GM18907 (cell line): Measurements from ENCODE around the gene PPP2R5C.

Experiments used
- ATAC-seq: cut with Tn5 transposase; IDR thresholded peaks from one replicate; pipeline ENCODE4 v1.9.1; 2021; ENCODE audit warnings: mild to moderate bottlenecking, moderate library complexity; ENCODE audit not compliant: unreplicated experiment

PPP2R5C gene

DNA sequence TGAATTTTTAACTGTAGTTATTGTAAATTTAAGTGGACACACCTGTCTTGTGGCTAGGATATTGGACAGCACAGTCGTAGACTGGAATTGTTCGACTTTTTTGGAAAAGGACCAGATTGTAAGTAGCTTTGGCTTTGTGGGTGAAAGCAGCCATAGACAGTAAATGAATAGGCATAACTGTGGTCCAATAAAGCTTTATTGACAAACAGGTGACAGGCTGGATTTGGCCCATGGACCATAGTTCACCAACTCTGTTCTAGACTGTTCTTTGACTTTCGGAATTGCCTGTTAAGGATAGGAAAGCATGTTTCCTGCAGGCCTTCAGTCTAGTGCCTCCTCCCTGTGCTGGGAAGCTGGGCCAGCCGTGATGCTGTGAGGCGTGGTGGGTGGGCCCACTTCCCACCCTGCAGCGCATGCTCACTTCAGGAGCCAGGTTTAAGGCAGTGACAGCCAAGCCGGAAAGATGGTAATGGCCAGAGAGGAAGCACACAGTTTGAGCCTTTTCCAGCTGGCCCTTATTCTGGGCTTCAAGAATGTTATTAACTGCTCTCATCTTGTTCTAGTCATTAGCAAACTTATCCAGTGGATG lies 51.8 kb downstream of the PPP2R5C start:
- ATAC-seq, result no peak

GRCh38 chr14:101813833-101814232 lies 52.3 kb downstream of the PPP2R5C start:
- no peak for ATAC-seq

- ATAC-seq, result no peak
These were observed 53.4 kb downstream of the PPP2R5C start for GRCh38 chr14:101814934-101815333.

- ATAC-seq, result no peak
These were observed 54.5 kb downstream of the PPP2R5C start for GRCh38 chr14:101815994-101816393.

GRCh38 chr14:101817501-101818001 lies 56.0 kb downstream of the PPP2R5C start:
- no peak for ATAC-seq

- ATAC-seq, result no peak
These were observed 57.9 kb downstream of the PPP2R5C start for GRCh38 chr14:101819251-101819990.

DNA sequence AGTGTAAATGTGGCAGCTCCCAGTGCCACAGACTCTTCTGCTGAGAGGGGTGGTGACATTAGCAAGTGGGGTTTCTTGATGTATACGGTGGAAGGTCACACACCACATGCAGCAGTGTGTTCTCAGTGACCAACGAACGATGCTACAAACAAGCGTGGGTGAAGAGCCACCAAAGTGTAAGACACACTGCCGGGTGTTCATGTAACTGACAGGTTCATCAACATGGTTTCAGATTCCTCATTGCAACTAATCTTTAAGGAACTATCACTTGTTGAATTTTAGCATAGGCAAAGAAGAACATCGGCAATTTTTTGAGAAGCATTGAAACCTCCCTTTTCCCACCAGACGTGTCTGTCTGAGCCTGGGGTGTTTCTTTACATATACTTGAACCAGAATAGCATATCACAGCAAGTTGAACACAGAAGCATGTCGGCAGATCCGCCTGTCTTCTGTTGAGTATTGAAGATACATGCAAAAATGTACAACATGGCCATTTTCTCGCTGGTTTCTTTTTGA lies 58.8 kb downstream of the PPP2R5C start:
- ATAC-seq, result no peak

- no peak for ATAC-seq
These were observed 60.0 kb downstream of the PPP2R5C start for GRCh38 chr14:101821528-101821927.

- no peak for ATAC-seq
These were observed 61.6 kb downstream of the PPP2R5C start for GRCh38 chr14:101823066-101823465.

GRCh38 chr14:101823511-101824120 lies 62.1 kb downstream of the PPP2R5C start:
- ATAC-seq, result peak; percentile 42

- ATAC-seq, result no peak
These were observed 62.8 kb downstream of the PPP2R5C start for GRCh38 chr14:101824339-101824727.

DNA sequence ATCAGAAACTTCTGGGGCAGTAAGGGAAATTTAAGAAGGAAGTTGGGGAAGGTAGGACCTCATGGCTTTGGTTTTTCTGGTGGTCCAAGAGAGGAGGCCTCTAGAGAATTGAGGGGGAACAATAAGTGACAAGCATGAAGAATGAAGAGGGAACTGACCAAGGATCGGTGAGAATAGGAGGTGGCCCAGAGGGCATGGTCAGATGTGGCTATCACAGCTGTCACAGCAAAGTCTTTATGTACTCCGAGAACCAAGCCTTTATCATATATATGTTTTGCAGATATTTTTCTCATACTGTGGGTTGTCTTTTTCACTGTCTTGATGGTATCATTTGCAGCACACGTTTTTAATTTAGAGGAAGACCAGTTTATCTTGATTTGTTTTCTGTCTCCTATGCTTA lies 64.3 kb downstream of the PPP2R5C start:
- ATAC-seq, result no peak

- ATAC-seq, result no peak
These were observed 64.8 kb downstream of the PPP2R5C start for GRCh38 chr14:101826351-101826750.

DNA sequence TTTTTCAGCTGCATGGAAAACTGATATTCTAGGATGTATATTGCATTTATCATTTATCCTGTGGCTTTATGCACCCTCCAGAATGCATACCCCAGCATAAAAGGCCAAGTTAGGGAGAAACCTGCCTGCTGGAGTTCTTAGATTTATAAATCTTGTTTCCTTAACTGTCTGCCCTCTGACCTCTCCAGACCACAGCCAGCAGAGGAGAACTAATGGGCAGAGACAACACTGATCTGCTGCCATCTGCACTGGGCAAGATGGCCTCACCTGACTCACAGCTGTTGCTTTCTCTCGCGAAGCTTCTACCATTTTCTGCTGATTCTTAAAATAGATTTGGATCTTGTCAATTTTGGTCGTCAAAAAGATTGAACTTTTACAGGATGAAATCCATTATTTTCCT lies 65.8 kb downstream of the PPP2R5C start:
- ATAC-seq, result no peak

DNA sequence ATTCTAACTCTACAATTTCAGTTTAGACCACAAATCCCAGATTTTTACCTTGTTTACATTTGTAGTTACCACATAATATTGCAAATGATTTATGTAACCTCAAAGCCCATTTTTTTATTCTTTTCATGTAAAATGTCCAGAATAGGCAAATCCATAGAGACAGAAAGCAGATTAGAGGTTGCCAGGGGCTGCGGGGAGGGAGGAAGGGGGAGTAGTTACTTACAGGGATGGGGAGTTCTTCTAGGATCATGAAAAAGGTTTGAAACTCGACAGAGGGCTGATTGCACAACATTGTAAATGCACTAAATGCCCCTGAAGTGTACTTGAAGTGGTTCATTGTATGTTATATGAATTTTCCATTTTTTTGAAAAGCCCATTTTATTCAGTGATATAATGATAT lies 66.5 kb downstream of the PPP2R5C start:
- ATAC-seq, result no peak

GRCh38 chr14:101830271-101830670 lies 68.8 kb downstream of the PPP2R5C start:
- ATAC-seq, result no peak

GRCh38 chr14:101833045-101833444 lies 71.5 kb downstream of the PPP2R5C start:
- ATAC-seq, result no peak

DNA sequence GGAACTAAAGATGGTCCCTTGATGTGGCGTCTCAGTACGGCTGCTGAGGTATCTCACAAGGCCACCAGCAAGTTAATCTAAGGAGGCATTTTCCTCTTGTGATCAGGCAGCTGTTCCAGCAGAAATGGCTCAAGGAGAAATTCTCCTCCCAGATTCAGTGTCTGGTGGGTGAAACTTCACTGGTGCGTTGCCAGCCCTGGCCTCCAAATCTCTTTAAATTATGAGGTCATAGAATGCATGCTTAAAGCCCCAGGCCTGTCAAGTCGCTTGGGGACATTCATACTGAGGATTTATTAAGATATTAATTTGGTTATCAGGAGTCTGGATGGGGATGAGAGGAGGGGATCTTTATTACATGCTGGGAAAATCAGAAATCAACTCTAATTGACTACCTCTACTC lies 72.9 kb downstream of the PPP2R5C start:
- ATAC-seq, result no peak

DNA sequence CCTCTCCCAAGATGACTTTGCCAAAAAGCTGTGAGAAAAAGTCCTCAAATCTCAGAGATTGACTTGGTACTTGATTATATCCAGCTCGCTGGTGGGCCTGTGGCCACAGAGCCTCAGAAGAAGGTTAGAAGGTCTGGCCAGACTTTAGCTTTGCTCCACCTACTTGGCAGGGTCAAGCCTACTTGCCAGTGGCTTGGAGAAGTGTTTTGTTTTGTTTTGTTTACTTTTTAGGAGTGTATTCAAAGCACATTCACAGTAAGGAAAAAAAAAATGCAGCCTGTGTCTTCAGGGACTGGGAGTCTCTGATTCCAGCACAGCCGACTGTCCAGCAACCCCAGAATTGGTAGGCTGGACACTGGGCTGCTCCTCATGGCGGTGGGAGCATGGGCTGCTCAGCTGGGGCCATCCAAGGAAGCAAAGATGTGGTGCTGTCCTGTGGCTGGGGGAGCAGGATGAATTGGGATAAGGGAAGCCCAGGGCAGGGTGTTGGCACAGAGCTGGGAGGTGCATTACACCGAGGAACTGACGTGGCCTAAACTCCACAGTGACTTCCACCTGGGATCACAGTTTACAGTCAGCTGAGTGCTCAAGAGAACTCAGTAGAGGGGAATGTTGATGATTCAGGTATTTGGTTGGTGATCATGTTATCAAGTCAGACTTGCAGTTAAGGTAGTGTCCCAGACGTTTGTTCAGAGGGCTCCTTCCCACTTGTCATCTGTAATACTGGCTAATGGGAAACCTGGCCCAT lies 73.5 kb downstream of the PPP2R5C start:
- no peak for ATAC-seq

DNA sequence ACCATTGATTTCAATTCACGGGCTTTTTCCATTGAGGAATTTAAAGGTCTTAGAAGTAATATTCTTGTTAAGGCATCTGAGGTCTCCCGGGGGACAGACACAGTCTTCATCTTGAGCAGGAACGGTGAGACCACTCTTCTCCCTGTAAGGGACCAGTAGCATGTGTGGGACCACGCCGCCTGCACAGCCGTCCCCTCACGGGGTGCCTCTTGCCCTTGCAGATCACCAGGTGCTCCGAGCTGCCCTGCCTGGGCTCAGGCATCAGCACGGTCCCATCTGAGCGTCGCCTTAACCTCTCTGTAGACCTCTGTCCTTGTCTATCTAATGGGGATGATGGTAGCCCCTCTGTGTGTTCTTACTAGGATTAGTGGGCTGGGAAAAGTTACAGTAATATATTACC lies 74.1 kb downstream of the PPP2R5C start:
- no peak for ATAC-seq

- ATAC-seq, result no peak
These were observed 74.6 kb downstream of the PPP2R5C start for GRCh38 chr14:101836135-101836534.
